GM18502 (cell line): ENCODE results near the gene ANO9.

Experiments used
- ATAC-seq: cut with Tn5 transposase; IDR thresholded peaks from one replicate; pipeline ENCODE4 v1.9.1; 2021; ENCODE audit warnings: mild to moderate bottlenecking; ENCODE audit not compliant: unreplicated experiment, poor library complexity

Gene ANO9

GRCh38 chr11:454043-454442 is 12.2 kb upstream of the ANO9 start:
- ATAC-seq = no peak

GRCh38 chr11:453564-453963 is 11.8 kb upstream of the ANO9 start:
- ATAC-seq = no peak

DNA sequence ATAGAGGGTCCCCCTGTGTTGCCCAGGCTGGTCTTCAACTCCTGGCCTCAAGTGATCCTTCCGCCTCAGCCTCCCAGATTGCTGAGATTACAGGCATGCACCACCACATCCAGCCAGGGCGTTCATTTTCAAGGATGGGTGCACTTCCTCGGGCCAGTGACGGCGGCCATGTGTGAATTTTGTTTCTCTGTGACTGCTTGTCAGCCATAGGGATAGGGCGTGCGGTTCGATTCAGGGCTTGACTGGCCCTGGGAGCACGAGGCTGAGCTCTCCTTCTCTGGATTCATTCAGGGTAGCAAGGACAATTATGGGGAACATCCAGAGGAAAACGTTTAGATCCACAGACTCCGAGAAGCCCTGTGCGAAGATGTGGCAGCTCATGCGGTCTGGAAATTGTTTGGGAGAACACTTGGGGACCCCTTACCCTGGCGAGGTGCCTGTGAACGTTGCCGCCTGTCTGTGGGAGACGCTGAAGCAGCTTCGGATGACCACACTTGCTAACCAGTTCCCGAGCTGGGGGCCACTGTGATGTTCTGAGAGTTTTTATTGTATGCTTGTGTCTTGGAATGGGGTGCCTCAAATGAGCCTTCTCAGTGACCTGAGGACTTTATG is 11.2 kb upstream of the ANO9 start:
- ATAC-seq = no peak

DNA sequence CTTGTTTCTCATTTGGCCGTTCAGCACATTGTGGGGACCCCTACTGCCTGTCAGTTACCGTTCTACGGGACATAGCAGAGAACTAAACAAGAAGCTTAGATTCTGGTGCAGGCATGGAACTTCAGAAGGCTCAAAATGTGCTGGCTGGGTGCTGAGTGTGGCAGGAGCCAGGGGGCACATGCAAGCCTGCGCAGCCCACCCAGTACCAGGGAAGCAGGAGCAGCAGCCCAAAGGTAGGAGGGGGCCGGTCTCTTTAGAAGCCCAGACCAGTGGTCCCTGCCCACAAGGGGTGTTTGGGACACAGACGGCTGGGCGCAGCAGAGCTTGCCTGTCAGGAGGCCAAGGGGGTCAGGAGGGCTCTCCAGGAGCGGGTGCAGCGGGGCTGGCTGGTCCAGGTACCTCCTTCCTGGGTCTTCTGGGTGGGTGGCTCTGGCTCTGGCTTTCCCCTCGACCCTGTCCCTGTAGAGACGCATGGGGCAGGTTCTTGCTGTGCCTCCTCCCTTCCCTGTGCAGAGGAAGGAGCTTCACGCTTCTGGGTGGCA is 10.5 kb upstream of the ANO9 start:
- no peak for ATAC-seq

DNA sequence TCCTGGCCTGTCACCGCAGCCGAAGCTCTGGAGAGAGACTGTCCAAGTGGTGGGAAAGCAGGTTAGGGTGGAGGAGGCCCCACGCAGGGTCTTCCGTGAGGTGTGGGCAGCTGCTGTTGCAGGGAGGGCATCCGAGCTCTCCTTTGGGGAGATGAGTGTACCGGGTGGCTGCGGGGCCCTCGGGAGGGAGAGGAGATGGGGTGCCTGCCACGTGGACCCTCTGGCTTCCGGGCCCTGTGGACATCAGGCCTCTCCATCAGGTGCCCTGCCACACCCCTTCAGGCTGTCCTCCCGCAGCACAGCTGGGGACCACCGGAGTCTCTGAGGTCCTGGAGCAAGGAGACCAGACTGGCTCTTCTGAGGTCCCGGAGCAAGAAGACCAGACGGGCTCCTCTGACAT is 9.9 kb upstream of the ANO9 start:
- no peak for ATAC-seq

GRCh38 chr11:450809-451451 is 9.1 kb upstream of the ANO9 start:
- no peak for ATAC-seq

DNA sequence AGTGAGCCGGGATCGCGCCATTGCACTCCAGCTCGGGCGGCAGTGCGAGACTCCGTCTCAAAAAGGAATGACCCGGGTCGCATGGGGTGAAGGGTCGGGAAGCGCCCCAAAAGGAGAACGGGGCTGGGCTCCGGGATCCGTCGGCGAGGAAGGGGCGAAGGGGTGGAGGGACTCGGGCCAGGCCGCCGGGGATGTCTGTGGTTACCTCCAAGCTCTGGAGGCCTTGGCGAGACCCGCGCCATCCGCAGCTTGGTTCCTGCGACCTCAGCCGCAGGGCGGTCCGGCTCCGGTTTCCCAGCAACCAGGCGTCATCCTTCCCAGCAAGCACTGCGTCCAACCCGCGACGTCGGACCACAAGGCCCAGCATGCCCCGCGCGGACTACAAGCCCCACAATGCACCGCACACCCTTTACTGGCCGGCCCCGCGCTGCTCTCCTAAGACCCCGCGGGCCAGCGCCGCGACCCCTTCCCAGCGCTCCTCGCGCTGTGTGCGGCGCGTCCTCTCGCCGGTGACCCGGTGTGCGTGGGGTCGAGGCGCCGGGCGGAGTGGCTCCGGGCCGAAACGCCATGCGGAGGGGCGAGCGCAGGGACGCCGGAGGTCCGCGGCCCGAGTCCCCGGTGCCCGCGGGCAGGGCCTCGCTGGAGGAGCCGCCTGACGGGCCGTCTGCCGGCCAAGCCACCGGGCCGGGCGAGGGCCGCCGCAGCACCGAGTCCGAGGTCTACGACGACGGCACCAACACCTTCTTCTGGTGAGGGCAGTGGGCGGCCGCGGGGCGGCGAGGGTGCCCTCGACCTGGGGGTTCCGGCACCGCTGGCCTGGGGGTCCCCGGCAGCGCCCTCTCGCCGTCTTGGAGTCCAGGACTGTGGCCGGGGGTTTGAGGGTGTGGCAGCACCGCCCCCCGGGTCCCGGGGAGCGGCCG is 8.3 kb upstream of the ANO9 start, which contains the start of gene PTDSS2:
PTDSS2 (plus strand) TSS at position 391 of the 920 bp plus-strand sequence; CDS start at position 568, 177 bp downstream.
- peak; percentile 79 for ATAC-seq

DNA sequence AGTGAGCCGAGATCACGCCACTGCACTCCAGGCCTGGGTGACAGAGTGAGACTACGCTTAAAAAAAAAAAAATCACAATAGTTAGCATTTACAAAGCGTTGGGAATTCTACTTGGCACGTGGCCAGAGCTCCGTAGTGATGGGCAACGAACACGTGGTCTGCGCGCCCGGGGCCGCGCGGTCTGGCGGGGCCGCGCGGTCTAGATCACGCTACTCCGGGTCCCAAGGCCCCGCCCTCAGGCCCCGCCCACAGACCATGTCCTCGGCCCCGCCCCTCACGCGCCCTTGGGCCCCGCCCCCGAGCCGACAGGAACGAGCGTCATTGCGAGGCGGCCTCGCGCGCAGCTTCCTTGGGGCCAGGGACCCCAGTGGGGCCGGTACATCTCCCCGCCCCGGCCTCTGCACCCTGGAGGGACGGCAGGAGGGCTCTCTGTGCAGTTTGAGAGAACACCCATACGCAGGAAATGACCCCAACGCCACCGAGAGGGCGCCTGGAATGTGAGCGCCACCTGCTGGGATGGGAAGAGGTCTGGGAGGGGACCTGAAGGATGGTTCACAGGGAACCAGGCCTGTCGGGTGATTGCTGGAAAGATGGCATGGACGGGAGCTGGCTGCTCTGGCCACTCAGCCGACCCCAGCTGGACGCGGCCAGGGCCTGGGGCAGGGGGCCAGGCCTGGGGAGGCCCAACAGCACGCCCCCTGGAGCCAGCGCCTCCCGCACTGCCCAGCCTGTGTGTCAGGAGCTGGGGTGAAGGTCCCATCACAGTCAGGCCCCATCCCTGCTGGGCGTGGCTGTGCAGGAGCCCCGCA is 6.3 kb upstream of the ANO9 start:
- peak; percentile 60 for ATAC-seq

DNA sequence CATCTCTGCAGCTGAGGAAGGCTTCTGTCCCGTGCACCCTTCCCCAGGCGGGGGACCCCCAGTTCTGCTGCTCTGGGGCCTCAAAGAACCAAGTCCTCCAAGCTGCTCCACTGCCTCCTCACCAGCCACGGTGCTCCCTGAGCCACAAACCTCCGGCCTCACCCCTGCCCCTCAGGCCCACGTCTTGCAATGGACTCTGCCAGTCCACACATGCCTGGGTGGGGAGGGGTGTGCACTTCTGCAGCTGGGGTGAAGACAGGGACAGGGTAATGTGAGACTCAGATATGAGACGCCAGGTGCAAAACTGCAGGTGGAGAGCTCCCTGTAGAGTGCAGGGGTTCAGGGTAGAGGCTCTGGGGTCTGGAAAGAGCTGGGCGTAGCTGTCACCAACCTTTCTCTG is 5.1 kb upstream of the ANO9 start:
- no peak for ATAC-seq

- ATAC-seq = no peak
These were observed 4.2 kb upstream of the ANO9 start for GRCh38 chr11:445765-446588.

DNA sequence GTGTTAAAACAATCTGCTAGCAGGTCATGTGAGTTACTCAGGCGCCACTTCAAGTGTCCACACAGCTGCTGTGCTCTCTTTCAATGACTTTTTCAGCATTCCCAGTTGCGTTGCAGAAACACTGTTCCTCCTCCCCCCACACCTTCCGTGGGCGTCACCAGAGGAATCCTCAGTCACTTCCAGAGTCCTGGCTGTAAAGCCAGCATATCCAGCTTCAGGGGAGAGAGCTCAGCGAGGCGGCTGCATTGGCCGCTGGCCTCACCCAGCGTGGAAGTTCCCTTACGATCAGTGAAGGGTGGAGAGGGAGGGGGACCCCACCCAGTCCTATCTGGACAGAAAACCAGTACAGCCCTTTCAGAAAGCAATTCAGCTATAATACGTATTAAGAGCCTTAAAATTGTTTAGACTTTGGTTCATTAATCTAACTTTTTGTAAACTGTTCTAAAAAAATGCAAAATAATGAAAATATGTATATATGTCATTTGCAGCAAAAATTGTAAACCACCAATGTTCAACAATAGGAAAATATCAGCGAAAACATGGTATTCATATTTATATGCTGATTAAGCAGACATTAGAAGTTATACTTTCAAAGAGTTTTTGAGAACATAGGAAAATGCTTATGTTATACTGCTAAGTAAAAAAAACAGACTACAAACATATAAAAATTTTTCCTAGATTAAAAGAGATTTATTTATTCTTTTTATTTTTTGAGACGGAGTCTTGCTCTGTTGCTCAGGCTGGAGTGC is 2.8 kb upstream of the ANO9 start:
- no peak for ATAC-seq

GRCh38 chr11:443542-444199 is 1.9 kb upstream of the ANO9 start:
- no peak for ATAC-seq

DNA sequence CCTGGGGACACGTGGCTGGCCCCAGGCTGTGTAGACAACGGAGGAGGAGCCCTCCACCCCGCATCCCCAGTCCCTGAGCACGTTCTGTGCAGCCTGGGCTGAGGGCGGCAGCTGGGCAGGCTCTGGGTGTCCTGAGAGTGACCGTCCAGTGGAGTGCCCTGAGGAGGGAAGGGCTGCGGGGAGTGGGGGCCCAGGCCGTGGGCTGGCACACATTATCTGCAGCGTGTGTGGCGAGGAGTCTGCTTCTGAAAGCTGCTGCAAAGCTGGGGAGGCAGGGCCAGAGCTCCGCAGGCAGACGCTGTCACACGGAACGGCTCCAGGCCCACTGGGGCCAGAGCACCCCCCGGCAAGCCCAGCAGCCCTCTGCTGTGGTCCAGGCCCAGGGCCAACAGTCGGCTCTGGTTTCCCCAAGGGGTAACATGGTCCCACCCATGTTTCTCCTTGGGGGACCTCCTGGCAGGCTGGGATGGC is 835 bp upstream of the ANO9 start:
- ATAC-seq = no peak

DNA sequence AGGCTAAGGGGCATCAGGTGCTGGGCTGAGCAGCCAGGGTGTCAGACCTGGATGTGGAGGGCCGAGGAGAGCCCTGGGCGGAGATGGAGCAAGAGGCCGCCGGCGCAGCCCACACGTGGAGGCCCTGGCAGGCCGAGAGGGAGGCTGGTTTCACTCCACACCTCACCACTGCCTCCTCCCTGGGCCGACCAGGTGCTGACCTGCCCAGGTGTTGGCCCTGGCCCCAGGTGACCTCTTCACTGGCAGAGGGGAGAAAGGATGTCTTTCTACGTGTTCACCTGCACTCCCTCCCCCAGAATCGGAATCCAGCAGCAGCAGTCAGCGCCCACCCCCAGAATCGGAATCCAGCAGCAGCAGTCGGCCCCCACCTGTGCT is 781 bp downstream of the ANO9 start:
- ATAC-seq = no peak

- ATAC-seq = no peak
These were observed 1.5 kb downstream of the ANO9 start for GRCh38 chr11:440065-441042.

GRCh38 chr11:439315-440064 is 2.3 kb downstream of the ANO9 start:
- ATAC-seq = no peak
